ENCODE results near the gene CD38.

Gene CD38

GRCh38 chr4:15902746-15903145 is 124.6 kb downstream of the CD38 start:
- peak in 1 of 5 experiments; percentile 5 for DNase-seq

Measured in T-helper 2 cell (primary cell).